H1 (cell line): Measurements from ENCODE around the gene MRPS12. TPM values are rescaled to one million over a fixed set of nuclear protein-coding genes. Genes with fewer than 3 reads are reported as not detected.
A peak's percentile ranks its signal among the peaks of the same experiment; 100 is the strongest.

Experiments used
- CTCF ChIA-PET: fragments of 300-600 bp; sonication (Branson Sonifier 250); formaldehyde crosslinking; loops from one replicate; lab custom pipeline; 2021; ENCODE audit not compliant: partially characterized antibody; lab: Charles Lee
- POLR2A ChIA-PET: fragments of 300-600 bp; sonication (Branson Sonifier 250); formaldehyde crosslinking; loops from one replicate; lab custom pipeline; 2021; ENCODE audit warnings: inconsistent platforms; ENCODE audit not compliant: partially characterized antibody; lab: Charles Lee
- DNase-seq, 2 experiments: peaks; one replicate each; pipeline versions ENCODE4 v3.0.0 to v3.0.0-alpha.2; 2010 to 2022; ENCODE audit warnings: low spot score in 2 of 2, low read depth in 1 of 2, mixed read lengths in 1 of 2
- FAIRE-seq: peaks from 2 replicates; lab custom pipeline; 2011; peaks lifted over from hg19 to GRCh38; lab: Jason Lieb, UNC
- H2AFZ ChIP-seq: 2 replicates; pipeline ENCODE4 v1.8.1; 2012; ENCODE audit warnings: low read length, inconsistent platforms
- H2AK5ac ChIP-seq: 2 replicates; pipeline ENCODE4 v1.6.1; 2013; ENCODE audit warnings: low read depth, low read length
- H2BK120ac ChIP-seq: replicated peaks from 2 replicates; pipeline ENCODE3; 2013; ENCODE audit warnings: low read depth, low read length, inconsistent platforms
- H2BK12ac ChIP-seq: 2 replicates; pipeline ENCODE4 v1.6.1; 2013; ENCODE audit warnings: low read depth, low read length
- H2BK15ac ChIP-seq: 2 replicates; pipeline ENCODE4 v1.6.1; 2013; ENCODE audit warnings: low read length
- H2BK20ac ChIP-seq: 2 replicates; pipeline ENCODE4 v1.6.1; 2013; ENCODE audit warnings: low read length
- H2BK5ac ChIP-seq: 2 replicates; pipeline ENCODE4 v1.6.1; 2013; ENCODE audit warnings: low read depth, low read length
- H3K14ac ChIP-seq: 2 replicates; pipeline ENCODE4 v1.6.1; 2013; ENCODE audit warnings: inconsistent platforms; ENCODE audit not compliant: insufficient read length
- H3K18ac ChIP-seq: 2 replicates; pipeline ENCODE4 v1.6.1; 2013; ENCODE audit warnings: low read length; ENCODE audit errors: extremely low read depth
- H3K23ac ChIP-seq: 2 replicates; pipeline ENCODE4 v1.6.1; 2013; ENCODE audit warnings: inconsistent platforms; ENCODE audit not compliant: insufficient read length
- H3K23me2 ChIP-seq: 2 replicates; pipeline ENCODE4 v1.6.1; 2013; ENCODE audit warnings: low read depth, low read length
- H3K27ac ChIP-seq: 2 replicates; pipeline ENCODE4 v1.6.1; 2011; ENCODE audit warnings: low read depth, low read length, inconsistent platforms
- H3K27me3 ChIP-seq, 4 experiments: replicated peaks in 1 of 4; 1 replicate in 1 of 4; 2 replicates in 3 of 4; pipeline versions ENCODE4 v1.6.1 to v1.8.1; 2011 to 2013; ENCODE audit warnings: low read length in 3 of 4, mild to moderate bottlenecking in 3 of 4, inconsistent platforms in 2 of 4, mixed read lengths in 2 of 4, moderate library complexity in 1 of 4; ENCODE audit not compliant: control insufficient read depth in 3 of 4, insufficient read depth in 3 of 4; ENCODE audit errors: extremely low read depth in 1 of 4
- H3K36me3 ChIP-seq, 4 experiments: 2 replicates each; pipeline versions ENCODE4 v1.6.1 to v1.8.1; 2011 to 2013; ENCODE audit warnings: mild to moderate bottlenecking in 4 of 4, low read length in 3 of 4, moderate library complexity in 2 of 4, control low read depth in 1 of 4, inconsistent platforms in 1 of 4; ENCODE audit not compliant: insufficient read depth in 4 of 4, control insufficient read depth in 2 of 4
- H3K4ac ChIP-seq: replicated peaks from 2 replicates; pipeline ENCODE3; 2013; ENCODE audit warnings: low read length, low read depth, mixed read lengths, inconsistent platforms; ENCODE audit not compliant: insufficient read length
- H3K4me1 ChIP-seq, 4 experiments: replicated peaks in 1 of 4; 1 replicate in 1 of 4; 2 replicates in 3 of 4; pipeline versions ENCODE4 v1.6.1 to v1.8.1; 2011 to 2013; ENCODE audit warnings: low read length in 3 of 4, inconsistent platforms in 2 of 4, mixed read lengths in 1 of 4; ENCODE audit not compliant: insufficient read depth in 4 of 4, control insufficient read depth in 3 of 4
- H3K4me2 ChIP-seq, 2 experiments: 2 replicates each; pipeline versions ENCODE4 v1.6.1 to v1.8.1; 2011 to 2013; ENCODE audit warnings: low read depth in 2 of 2, low read length in 2 of 2, control low read depth in 1 of 2, inconsistent platforms in 1 of 2, mild to moderate bottlenecking in 1 of 2; ENCODE audit not compliant: insufficient read depth in 1 of 2
- H3K4me3 ChIP-seq, 4 experiments: fragments of 200-600, 300-600 bp in 1 of 4; sonication (generic), shearing (Covaris generic), sonication (Bioruptor Twin) in 1 of 4; 2 replicates each; pipeline versions ENCODE4 v1.5.1 to v1.8.1; 2011 to 2016; ENCODE audit warnings: low read length in 4 of 4, low read depth in 3 of 4, control low read depth in 2 of 4, inconsistent platforms in 2 of 4, mild to moderate bottlenecking in 2 of 4, mixed read lengths in 1 of 4, moderate library complexity in 1 of 4; ENCODE audit not compliant: insufficient read depth in 2 of 4; ENCODE audit errors: extremely low read depth in 1 of 4
- H3K56ac ChIP-seq: replicated peaks from 2 replicates; pipeline ENCODE3; 2013; ENCODE audit warnings: low read depth, mild to moderate bottlenecking, mixed read lengths, low read length, inconsistent platforms; ENCODE audit not compliant: insufficient read length
- H3K79me1 ChIP-seq: 2 replicates; pipeline ENCODE4 v1.6.1; 2013; ENCODE audit warnings: low read depth, low read length, control low read depth
- H3K79me2 ChIP-seq, 2 experiments: 2 replicates each; pipeline versions ENCODE4 v1.6.1 to v1.8.1; 2012 to 2013; ENCODE audit warnings: low read length in 2 of 2, mild to moderate bottlenecking in 2 of 2, inconsistent platforms in 1 of 2; ENCODE audit not compliant: insufficient read depth in 2 of 2, control insufficient read depth in 1 of 2
- H3K9ac ChIP-seq, 4 experiments: replicated peaks in 1 of 4; 1 replicate in 1 of 4; 2 replicates in 3 of 4; pipeline versions ENCODE4 v1.6.1 to v1.8.1; 2011 to 2013; ENCODE audit warnings: low read depth in 3 of 4, low read length in 3 of 4, control low read depth in 2 of 4, mild to moderate bottlenecking in 2 of 4, moderate library complexity in 2 of 4, inconsistent platforms in 1 of 4; ENCODE audit errors: extremely low read depth in 1 of 4
- H3K9me3 ChIP-seq, 2 experiments: 2 replicates each; pipeline versions ENCODE4 v1.6.1 to v1.8.1; 2012 to 2013; ENCODE audit warnings: mild to moderate bottlenecking in 2 of 2, moderate library complexity in 2 of 2, control low read depth in 1 of 2, inconsistent platforms in 1 of 2, low read depth in 1 of 2, low read length in 1 of 2, mixed read lengths in 1 of 2; ENCODE audit not compliant: insufficient read depth in 2 of 2
- H4K20me1 ChIP-seq, 2 experiments: replicated peaks in 1 of 2; 2 replicates each; pipeline versions ENCODE3 to v1.8.1; 2011 to 2013; ENCODE audit warnings: inconsistent platforms in 2 of 2, low read length in 2 of 2, mild to moderate bottlenecking in 1 of 2; ENCODE audit not compliant: insufficient read depth in 2 of 2, control insufficient read depth in 1 of 2
- H4K5ac ChIP-seq: 2 replicates; pipeline ENCODE4 v1.6.1; 2013; ENCODE audit warnings: low read length, low read depth, mixed read lengths, inconsistent platforms; ENCODE audit not compliant: insufficient read length
- H4K8ac ChIP-seq: 2 replicates; pipeline ENCODE4 v1.8.0; 2013; ENCODE audit warnings: mild to moderate bottlenecking, moderate library complexity, low read length, inconsistent platforms; ENCODE audit not compliant: insufficient read depth; ENCODE audit errors: extremely low read depth
- H4K91ac ChIP-seq: replicated peaks from 2 replicates; pipeline ENCODE3; 2013; ENCODE audit warnings: low read length, mixed read lengths, inconsistent platforms; ENCODE audit not compliant: insufficient read length
- TAF1 ChIP-seq: IDR thresholded peaks from 2 replicates; pipeline ENCODE4 v1.6.1; 2011; ENCODE audit warnings: mild to moderate bottlenecking, low read depth, low read length
- WGBS, 2 experiments: shearing (Covaris generic) in 1 of 2; methylation state at CpG; one replicate each; pipeline versions ENCODE4 v1.1.6 to v1.1.7; 2013 to 2015; ENCODE audit warnings: low lambda C conversion rate in 2 of 2, mixed read lengths in 2 of 2, inconsistent platforms in 1 of 2, low coverage in 1 of 2, missing lambda C conversion rate in 1 of 2; ENCODE audit not compliant: insufficient replicate concordance in 2 of 2, insufficient coverage in 1 of 2, insufficient read length in 1 of 2; ENCODE audit errors: extremely low coverage in 1 of 2, missing lambda C conversion rate in 1 of 2; 5-methylcytosine and 5-hydroxymethylcytosine counted together
- polyA plus RNA-seq, 7 experiments: library from polyadenylated mRNA; depleted of rRNA in 3 of 7; stranded (reverse) in 5 of 7; unstranded in 2 of 7; fragments of >200 nt in 5 of 7; fragments of 200-250 nt in 2 of 7; gene quantifications; 1 replicate in 5 of 7; 2 replicates in 1 of 7; 4 replicates in 1 of 7; pipeline versions ENCODE4 v1.2.1 to v1.2.3, GENCODE V29; 2011 to 2013; ENCODE audit warnings: missing spikeins in 2 of 7, mixed read lengths in 2 of 7
- total RNA-seq: library from RNA; stranded (reverse); fragmentation: NEBNext Ultra II Directional; extraction: Animal tissue kit (Norgen Biotek cat#: 25700); gene quantifications from 2 replicates; pipeline ENCODE4 v1.2.1, GENCODE V29; 2021

MRPS12 gene
- total and polyA plus RNA-seq, 2 of the 8 experiments (the other 6 are each of a cell fraction or from before 2014, with no cell fraction given), result 79.0 to 175 TPM

- no peaks in the 10 kb centered on the region; a peak in 1 of 7 replicates for H3K27me3 ChIP-seq
- no peak overlapping the region for H4K91ac ChIP-seq
- POLR2A ChIA-PET, result interaction anchor here (0.8 to 1.5 kb wide), 3 partner anchors 10 to 27 kb away, joined by 3 to 4 read pairs (median 4); no protein-coding TSS in a partner anchor
- H3K4me3 ChIP-seq, result no peak overlapping the region
- H3K4ac ChIP-seq, result no peak overlapping the region
- no peak for TF ChIP-seq TAF1
- no peak overlapping the region for H2BK15ac ChIP-seq
- no peak overlapping the region for H3K27ac ChIP-seq
- no peak overlapping the region for H2AK5ac ChIP-seq
- H3K23ac ChIP-seq, result no peak overlapping the region
- H3K4me1 ChIP-seq, result peaks cover 0 to 8% (median 1%) of the 10 kb centered on the region in 4 experiments; a peak in 3 of 7 replicates
- H2BK5ac ChIP-seq, result no peak overlapping the region
- H3K9me3 ChIP-seq, result no peaks in the 10 kb centered on the region; a peak in 1 of 4 replicates
- no peak overlapping the region for H2BK120ac ChIP-seq
- H3K56ac ChIP-seq, result no peak overlapping the region
- no peak overlapping the region for H2BK20ac ChIP-seq
- peaks cover 0 to 15% (median 1%) of the 10 kb centered on the region in 4 experiments; a peak in 3 of 8 replicates for H3K36me3 ChIP-seq
- WGBS, 2 experiments, result 98% methylated on average over 20 of the region's 29 CpGs; no CpG with 5 or more reads in 1 of the 2 experiments
- H3K79me2 ChIP-seq, result no peaks in the 10 kb centered on the region
- DNase-seq (no peak), FAIRE-seq (no peak)
- CTCF ChIA-PET, result interaction anchor here (1.2 kb wide), 1 partner anchor 22 kb away, joined by 5 read pairs; no protein-coding TSS in a partner anchor
- H3K9ac ChIP-seq, result no peak overlapping the region
- no peaks in the 10 kb centered on the region; the same call in 1 of the 2 replicates for H3K23me2 ChIP-seq
- no peak overlapping the region for H3K18ac ChIP-seq
- H2BK12ac ChIP-seq, result no peak overlapping the region
- peaks cover 0 to 6% of the 10 kb centered on the region in 2 experiments for H4K20me1 ChIP-seq
- H3K79me1 ChIP-seq, result no peaks in the 10 kb centered on the region
- H4K5ac ChIP-seq, result no peak overlapping the region
- H2AFZ ChIP-seq, result no peak overlapping the region
- H4K8ac ChIP-seq, result peak overlapping the region; percentile 51; the same call in 1 of the 2 replicates
- H3K4me2 ChIP-seq, result no peak overlapping the region
- H3K14ac ChIP-seq, result no peak overlapping the region
Observed at GRCh38 chr19:38907227-38907626, 23.5 kb upstream of the MRPS12 start.
